Activated CD8-positive, alpha-beta T cell treated with anti-CD3 and anti-CD28 coated beads, Interleukin-2, amount 10 ng/mL, durations not matched to agents 7 days and 5 days (primary cell): ENCODE measurements around the gene CFAP70. TPM values are rescaled to one million over a fixed set of nuclear protein-coding genes. Genes with fewer than 3 reads are reported as not detected.

Source experiments
- ATAC-seq: fragments of 150-1000 bp; cut with Tn5 transposase; one replicate; pipeline ENCODE4 v1.10.0; 2021; ENCODE audit warnings: moderate library complexity
- CTCF ChIA-PET: fragments of 350-600 bp; sonication (Branson Sonifier 250); formaldehyde crosslinking; loops from one replicate; lab custom pipeline; 2021; ENCODE audit warnings: antibody characterized with exemption; lab: Charles Lee
- POLR2A ChIA-PET: fragments of 350-600 bp; sonication (Branson Sonifier 250); formaldehyde crosslinking; loops from one replicate; lab custom pipeline; 2021; ENCODE audit warnings: antibody characterized with exemption; lab: Charles Lee
- DNase-seq: peaks from one replicate; pipeline ENCODE4 v3.0.0-alpha.2; 2020
- H3K27ac Mint-ChIP-seq: one replicate; pipeline ENCODE4 v1.8.0; 2021; ENCODE audit warnings: mild to moderate bottlenecking, mixed read lengths
- H3K27me3 Mint-ChIP-seq: one replicate; pipeline ENCODE4 v1.8.0; 2021; ENCODE audit warnings: low read depth, mixed read lengths
- H3K36me3 Mint-ChIP-seq: one replicate; pipeline ENCODE4 v1.8.0; 2021; ENCODE audit warnings: low read depth, mixed read lengths
- H3K4me1 Mint-ChIP-seq: one replicate; pipeline ENCODE4 v1.8.0; 2021; ENCODE audit warnings: low read depth, mixed read lengths
- H3K4me3 Mint-ChIP-seq: one replicate; pipeline ENCODE4 v1.8.0; 2021; ENCODE audit warnings: mild to moderate bottlenecking, mixed read lengths
- H3K9me3 Mint-ChIP-seq: one replicate; pipeline ENCODE4 v1.8.0; 2022; ENCODE audit warnings: mixed read lengths; ENCODE audit not compliant: insufficient read depth
- total RNA-seq, 2 experiments: library from RNA; stranded (reverse); gene quantifications; one replicate each; pipeline ENCODE4 v1.2.3, GENCODE V29; 2021

CFAP70 gene
- total RNA-seq, 2 experiments from 2014 or later, result 0.40 to 0.57 TPM

GRCh38 chr10:73251683-73252444 is 106.8 kb downstream of the CFAP70 start:
- Mint-ChIP-seq H3K27ac (peak overlapping the region; percentile 91), H3K36me3 (peaks cover 49% of the 10 kb centered on the region), H3K9me3 (no peaks in the 10 kb centered on the region), H3K27me3 (no peaks in the 10 kb centered on the region), H3K4me3 (peak overlapping the region; percentile 99), H3K4me1 (peaks cover 39% of the 10 kb centered on the region)
- ChIA-PET POLR2A (interaction anchor here (0.6 to 3.3 kb wide), 12 partner anchors 9 to 374 kb away, joined by 3 to 16 read pairs (median 3); partner anchors contain the start of genes ANXA7, CFAP70 and PPP3CB), CTCF (interaction anchor here (0.8 to 2.9 kb wide), 6 partner anchors 12 to 159 kb away, joined by 3 to 18 read pairs (median 4); no protein-coding TSS in a partner anchor)
- no peak for DNase-seq
- ATAC-seq, result no peak

- Mint-ChIP-seq H3K4me1 (peaks cover 55% of the 10 kb centered on the region), H3K27ac (peak overlapping the region; percentile 98), H3K36me3 (peaks cover 81% of the 10 kb centered on the region), H3K27me3 (no peaks in the 10 kb centered on the region), H3K4me3 (peak overlapping the region; percentile 100), H3K9me3 (no peaks in the 10 kb centered on the region)
- ChIA-PET POLR2A (no interaction called here), CTCF (interaction anchor here (1.2 to 2.0 kb wide), 2 partner anchors 110 to 151 kb away, joined by 3 to 6 read pairs; partner anchors contain the start of gene CFAP70)
- ATAC-seq, result no peak
- no peak for DNase-seq
Observed at GRCh38 chr10:73248259-73248724, 110.4 kb downstream of the CFAP70 start.

DNA sequence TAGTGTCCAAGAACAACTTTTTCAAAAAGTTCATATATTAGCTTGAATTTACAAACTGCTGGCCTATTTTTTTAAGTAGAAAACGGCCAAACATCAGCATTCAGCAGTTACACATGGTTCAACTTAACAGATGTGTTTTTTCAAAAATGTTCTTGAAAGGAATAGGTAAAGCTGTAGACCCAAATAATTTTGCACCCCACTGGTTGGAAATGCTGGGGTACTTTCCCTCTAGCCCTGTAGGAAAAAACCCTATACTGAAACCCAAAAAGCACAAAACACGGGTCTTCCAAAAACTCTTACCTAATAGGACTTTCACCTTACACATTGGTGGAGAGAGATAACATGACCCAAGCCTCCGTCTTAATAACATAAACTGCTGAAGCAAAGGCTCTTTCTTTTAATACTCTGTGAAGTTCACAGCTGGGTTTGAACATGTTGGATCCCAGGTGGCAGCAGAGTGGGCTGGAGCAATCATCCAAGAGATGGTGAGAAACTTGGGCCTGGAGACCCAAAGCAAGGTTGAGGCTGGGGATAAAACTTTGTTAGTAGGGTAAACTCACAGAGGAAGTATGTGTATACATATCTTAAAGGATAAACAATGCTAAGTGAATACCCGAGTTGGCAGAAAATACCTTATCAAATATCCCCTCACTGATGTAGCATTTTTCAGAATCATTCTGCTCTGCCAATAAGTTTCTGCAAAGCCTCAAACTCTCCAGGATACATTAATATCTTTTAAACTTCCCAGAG is 111.0 kb downstream of the CFAP70 start:
- POLR2A ChIA-PET, result interaction anchor here (0.6 to 2.1 kb wide), 15 partner anchors 10 to 950 kb away, joined by 3 to 12 read pairs (median 7); partner anchors contain the start of genes ANXA7, CFAP70, ECD and FAM149B1
- peaks cover 83% of the 10 kb centered on the region for H3K36me3 Mint-ChIP-seq
- H3K27me3 Mint-ChIP-seq, result no peaks in the 10 kb centered on the region
- no peak for ATAC-seq
- peak overlapping the region; percentile 98 for H3K27ac Mint-ChIP-seq
- DNase-seq, result no peak
- H3K9me3 Mint-ChIP-seq, result no peaks in the 10 kb centered on the region
- H3K4me3 Mint-ChIP-seq, result peak overlapping the region; percentile 100
- peaks cover 59% of the 10 kb centered on the region for H3K4me1 Mint-ChIP-seq
- CTCF ChIA-PET, result interaction anchor here (0.9 to 2.0 kb wide), 8 partner anchors 10 to 396 kb away, joined by 3 to 9 read pairs (median 4); partner anchors contain the start of genes CFAP70 and PPP3CB

DNA sequence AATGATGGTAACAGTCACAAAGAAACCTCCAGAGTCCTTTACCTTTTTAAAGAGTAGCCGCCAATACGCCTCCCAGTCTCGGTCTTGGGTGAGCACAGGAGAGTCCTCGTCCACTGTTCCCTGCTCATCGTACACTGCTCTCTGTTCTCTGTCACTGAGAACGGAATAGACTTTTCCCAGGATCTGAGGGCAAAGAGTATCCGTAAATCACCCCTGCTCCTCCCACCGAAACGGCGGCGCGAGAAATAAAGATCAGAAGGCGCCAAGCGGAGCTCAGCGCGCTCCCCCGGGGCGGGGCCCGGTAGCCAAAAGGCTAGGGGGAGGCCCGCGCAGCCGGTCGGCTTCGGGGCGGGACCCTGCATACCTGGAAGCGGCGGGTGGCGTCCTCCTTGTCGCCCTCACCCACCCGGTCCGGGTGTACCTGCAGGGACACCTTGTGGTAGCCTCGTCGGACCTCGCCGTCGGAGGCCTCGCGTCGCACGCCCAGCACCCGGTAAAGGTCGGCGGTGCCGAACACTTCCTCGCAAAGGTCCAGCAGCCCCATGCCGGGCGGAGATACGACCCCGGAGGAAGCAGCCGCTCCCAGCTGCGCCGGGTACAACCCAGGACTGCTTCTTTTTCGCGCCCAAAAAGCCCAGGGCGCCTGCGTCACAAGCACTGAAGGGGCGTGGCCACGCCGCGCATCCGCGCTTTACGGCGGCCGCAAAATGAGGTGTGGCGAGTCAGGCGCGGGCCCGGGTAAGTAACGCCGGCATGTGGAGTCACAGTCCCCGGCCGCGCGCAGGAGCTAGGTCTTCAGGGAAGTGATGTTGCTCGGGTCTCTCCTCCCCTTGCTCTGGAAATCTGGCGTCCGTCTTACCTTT is 111.8 kb downstream of the CFAP70 start, which contains the start of gene DNAJC9:
Gene DNAJC9 (minus strand): TSS at position 610 of the 863 bp plus-strand sequence. CDS start 66 bp downstream, at position 544.
- H3K9me3 Mint-ChIP-seq, result no peaks in the 10 kb centered on the region
- ATAC-seq (peak; percentile 95), DNase-seq (peak; percentile 98)
- H3K4me3 Mint-ChIP-seq, result peak within 1 kb of the TSS; percentile 100
- ChIA-PET CTCF (interaction anchor here (0.9 to 2.0 kb wide), 10 partner anchors 9 to 397 kb away, joined by 3 to 9 read pairs (median 4); partner anchors contain the start of genes CFAP70 and PPP3CB), POLR2A (interaction anchor here (0.5 to 2.1 kb wide), 23 partner anchors 9 to 950 kb away, joined by 3 to 12 read pairs (median 4); partner anchors contain the start of genes ANXA7, CFAP70, ECD and FAM149B1)
- H3K36me3 Mint-ChIP-seq, result peaks cover 82% of the 10 kb centered on the region
- peak within 1 kb of the TSS; percentile 98 for H3K27ac Mint-ChIP-seq
- H3K4me1 Mint-ChIP-seq, result peaks cover 64% of the 10 kb centered on the region
- no peaks in the 10 kb centered on the region for H3K27me3 Mint-ChIP-seq

DNA sequence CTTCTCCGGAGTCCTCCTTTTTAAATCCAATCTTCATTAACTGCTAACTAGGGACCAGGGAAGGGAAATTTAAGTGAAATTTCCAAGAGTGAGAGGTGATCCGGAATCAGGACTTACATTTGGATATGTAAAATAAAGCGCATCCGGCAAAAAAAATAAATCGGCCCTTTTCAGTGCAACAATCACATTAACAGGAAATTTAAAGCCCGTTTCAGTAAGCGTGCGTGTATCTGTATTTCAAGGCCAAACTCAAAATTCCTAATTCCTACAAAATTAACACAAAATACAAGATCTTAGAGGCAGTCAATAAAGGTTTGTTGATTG is 112.4 kb downstream of the CFAP70 start:
- DNase-seq (no peak), ATAC-seq (no peak)
- Mint-ChIP-seq H3K27me3 (no peaks in the 10 kb centered on the region), H3K4me3 (peak overlapping the region; percentile 100), H3K27ac (peak overlapping the region; percentile 98), H3K4me1 (peaks cover 61% of the 10 kb centered on the region), H3K36me3 (peaks cover 78% of the 10 kb centered on the region), H3K9me3 (no peaks in the 10 kb centered on the region)
- POLR2A ChIA-PET, result interaction anchor here (0.5 to 2.1 kb wide), 16 partner anchors 8 to 634 kb away, joined by 3 to 12 read pairs (median 6); partner anchors contain the start of genes ANXA7, CFAP70, ECD and FAM149B1
- CTCF ChIA-PET, result interaction anchor here (0.6 to 2.0 kb wide), 10 partner anchors 8 to 1636 kb away, joined by 3 to 9 read pairs (median 4); partner anchors contain the start of genes CFAP70 and PPP3CB

DNA sequence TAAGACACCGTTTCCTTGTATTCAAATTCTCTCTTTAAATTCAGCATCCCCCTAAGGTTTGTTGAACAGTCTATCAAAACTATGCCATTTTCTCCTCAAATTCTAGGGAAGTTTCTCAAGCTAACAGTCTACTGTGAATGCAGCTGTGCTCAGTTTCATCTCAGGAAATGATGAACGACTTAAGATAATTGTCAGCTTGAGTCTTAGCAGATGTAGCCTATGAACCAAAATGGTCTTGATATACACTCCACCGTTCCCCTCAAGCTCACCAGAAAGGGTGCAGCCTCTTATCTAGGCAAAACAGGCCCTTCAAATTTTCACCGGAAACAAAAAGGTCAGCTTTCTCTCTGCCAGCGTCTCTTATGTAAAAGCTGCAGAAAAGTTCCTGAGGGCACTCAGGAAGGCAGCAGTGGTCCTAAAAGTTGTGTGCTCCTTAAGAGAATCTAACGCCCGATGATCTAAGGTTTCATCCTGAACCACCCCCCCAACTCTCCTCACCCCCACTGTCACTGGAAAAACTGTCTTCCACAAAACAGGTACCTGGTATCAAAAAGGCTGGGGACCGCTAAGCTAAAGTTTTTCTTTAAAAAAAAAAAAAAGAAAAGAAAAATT is 113.7 kb downstream of the CFAP70 start:
- peak overlapping the region; percentile 100 for H3K4me3 Mint-ChIP-seq
- no peak for DNase-seq
- ChIA-PET POLR2A (no interaction called here), CTCF (interaction anchor here (0.6 to 1.5 kb wide), 3 partner anchors 11 to 641 kb away, joined by 3 to 5 read pairs (median 4); no protein-coding TSS in a partner anchor)
- H3K27me3 Mint-ChIP-seq, result no peaks in the 10 kb centered on the region
- peak overlapping the region; percentile 72 for H3K27ac Mint-ChIP-seq
- H3K36me3 Mint-ChIP-seq, result peaks cover 77% of the 10 kb centered on the region
- no peak for ATAC-seq
- H3K9me3 Mint-ChIP-seq, result no peaks in the 10 kb centered on the region
- peaks cover 56% of the 10 kb centered on the region for H3K4me1 Mint-ChIP-seq

DNA sequence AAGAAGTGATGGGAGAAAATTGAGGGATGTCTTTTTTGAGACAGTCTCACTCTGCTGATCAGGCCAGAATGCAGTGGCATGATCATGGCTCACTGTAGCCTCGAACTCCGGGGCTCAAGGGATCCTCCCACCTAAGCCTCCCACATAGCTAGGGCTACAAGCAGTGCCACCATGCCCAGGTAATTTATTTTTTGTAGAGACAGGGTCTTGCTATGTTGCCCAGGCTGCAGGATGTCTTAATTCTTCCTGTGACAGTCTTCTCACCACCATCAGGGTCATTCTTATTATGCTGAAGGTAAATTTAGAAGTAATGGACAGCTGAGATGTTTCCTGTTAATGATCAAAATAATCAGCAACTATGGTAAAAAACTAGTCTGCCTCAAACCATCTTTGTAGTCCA is 118.8 kb downstream of the CFAP70 start:
- ChIA-PET CTCF (interaction anchor here (0.8 kb wide), 1 partner anchor 13 kb away, joined by 3 read pairs; no protein-coding TSS in a partner anchor), POLR2A (interaction anchor here (0.7 kb wide), 1 partner anchor 16 kb away, joined by 3 read pairs; no protein-coding TSS in a partner anchor)
- H3K36me3 Mint-ChIP-seq, result peaks cover 69% of the 10 kb centered on the region
- H3K4me1 Mint-ChIP-seq, result peaks cover 33% of the 10 kb centered on the region
- no peaks in the 10 kb centered on the region for H3K9me3 Mint-ChIP-seq
- ATAC-seq (no peak), DNase-seq (no peak)
- no peak overlapping the region for H3K27ac Mint-ChIP-seq
- H3K27me3 Mint-ChIP-seq, result no peaks in the 10 kb centered on the region
- no peak overlapping the region for H3K4me3 Mint-ChIP-seq

DNA sequence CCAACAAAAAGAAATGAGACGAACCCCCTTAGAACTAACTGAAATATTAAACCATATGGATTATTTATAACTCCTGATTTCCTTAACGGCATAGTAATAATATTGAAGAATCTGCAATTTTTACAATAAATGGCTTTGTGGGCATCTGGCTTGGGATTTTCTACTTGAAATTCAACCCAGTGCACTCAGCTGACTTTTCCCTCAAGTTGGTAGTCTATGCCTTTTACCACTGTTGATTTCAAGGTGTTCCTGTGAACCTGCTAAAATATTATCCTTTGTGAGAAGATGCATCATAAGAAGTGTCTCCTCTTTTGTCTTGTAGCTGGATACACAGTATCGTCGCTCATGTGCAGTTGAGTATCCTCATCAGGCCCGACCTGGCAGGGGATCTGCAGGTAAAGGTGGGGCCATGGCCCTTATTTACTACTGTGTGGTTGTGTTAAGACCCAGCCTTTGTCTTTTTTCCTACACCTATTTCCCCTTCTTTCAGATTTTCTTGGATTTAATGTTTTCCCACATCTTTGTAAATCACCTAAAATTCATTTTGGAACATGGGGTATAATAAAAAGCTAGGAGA is 119.6 kb downstream of the CFAP70 start:
- ChIA-PET CTCF (interaction anchor here (0.9 to 2.6 kb wide), 2 partner anchors 8 to 20 kb away, joined by 3 to 9 read pairs; partner anchors contain the start of gene DNAJC9), POLR2A (interaction anchor here (1.6 kb wide), 1 partner anchor 8 kb away, joined by 8 read pairs; the partner anchor contains the start of gene DNAJC9)
- Mint-ChIP-seq H3K27me3 (no peaks in the 10 kb centered on the region), H3K4me1 (peaks cover 25% of the 10 kb centered on the region), H3K9me3 (no peaks in the 10 kb centered on the region), H3K36me3 (peaks cover 64% of the 10 kb centered on the region), H3K4me3 (no peak overlapping the region), H3K27ac (no peak overlapping the region)
- ATAC-seq (no peak), DNase-seq (no peak)

GRCh38 chr10:73234695-73235094 is 124.0 kb downstream of the CFAP70 start:
- Mint-ChIP-seq H3K36me3 (peaks cover 43% of the 10 kb centered on the region), H3K9me3 (no peaks in the 10 kb centered on the region), H3K4me3 (no peak overlapping the region), H3K27ac (no peak overlapping the region), H3K4me1 (no peaks in the 10 kb centered on the region), H3K27me3 (no peaks in the 10 kb centered on the region)
- ATAC-seq (no peak), DNase-seq (no peak)
- ChIA-PET CTCF (interaction anchor here (0.9 to 1.5 kb wide), 2 partner anchors 8 to 12 kb away, joined by 3 to 5 read pairs; partner anchors contain the start of gene DNAJC9), POLR2A (interaction anchor here (1.7 kb wide), 1 partner anchor 12 kb away, joined by 12 read pairs; the partner anchor contains the start of gene DNAJC9)
